SW480 (cell line): ENCODE measurements around the gene GLB1L2.

Experiments
- DNase-seq: peaks from one replicate; pipeline ENCODE4 v3.0.0-alpha.2; 2016; ENCODE audit warnings: low spot score

GLB1L2 gene

GRCh38 chr11:134347441-134347840, 15.7 kb downstream of the GLB1L2 start:
- no peak for DNase-seq

- no peak for DNase-seq
Measured at GRCh38 chr11:134349109-134349801, 17.5 kb downstream of the GLB1L2 start.

DNA sequence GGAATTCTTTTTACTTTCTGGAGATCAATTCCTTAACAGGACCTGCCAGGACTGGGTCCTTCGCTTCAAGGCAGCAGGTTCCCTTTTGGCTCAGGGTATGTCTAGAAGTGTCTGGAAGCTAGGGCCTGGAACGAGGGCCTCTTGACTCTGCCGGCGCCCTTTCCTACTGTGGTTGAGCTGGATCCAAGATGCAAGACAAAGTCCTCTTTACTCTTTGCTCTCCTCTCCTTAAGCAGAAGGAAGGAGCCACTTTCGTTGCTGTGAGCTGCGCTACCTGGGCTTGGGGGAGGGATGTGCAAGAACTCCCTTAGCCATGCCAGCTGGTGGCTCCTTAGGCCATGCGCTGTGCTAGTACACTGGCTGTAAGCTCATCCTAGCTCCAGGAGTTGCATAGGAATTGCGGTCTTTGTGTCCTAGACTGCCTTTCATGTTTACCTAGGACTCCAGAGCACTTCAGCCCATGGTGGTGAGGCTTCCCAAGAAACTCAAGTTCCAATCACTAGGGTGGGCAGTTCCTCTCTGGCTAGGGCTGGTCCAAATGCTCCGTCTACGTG, 18.1 kb downstream of the GLB1L2 start:
- no peak for DNase-seq

- DNase-seq = no peak
Measured at GRCh38 chr11:134350381-134350780, 18.6 kb downstream of the GLB1L2 start.

DNA sequence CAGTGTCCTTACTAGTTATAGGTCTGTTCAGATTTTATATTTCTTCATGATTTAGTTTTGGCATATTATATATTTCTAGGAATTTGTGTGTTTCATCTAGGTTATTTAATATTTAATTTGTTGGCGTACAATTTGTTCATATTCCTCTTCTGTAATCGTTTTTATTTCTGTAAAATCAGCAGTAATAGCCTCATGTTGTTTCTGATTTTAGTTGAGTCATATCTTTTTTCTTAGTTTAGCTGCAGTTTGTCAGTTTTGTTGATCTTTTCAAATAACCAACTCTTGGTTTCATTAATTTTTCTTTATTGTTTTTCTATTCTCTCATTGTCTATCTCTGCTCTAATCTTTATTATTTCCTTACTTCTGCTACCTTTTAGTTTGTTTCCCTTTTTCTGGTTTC, 20.3 kb downstream of the GLB1L2 start:
- no peak for DNase-seq

DNA sequence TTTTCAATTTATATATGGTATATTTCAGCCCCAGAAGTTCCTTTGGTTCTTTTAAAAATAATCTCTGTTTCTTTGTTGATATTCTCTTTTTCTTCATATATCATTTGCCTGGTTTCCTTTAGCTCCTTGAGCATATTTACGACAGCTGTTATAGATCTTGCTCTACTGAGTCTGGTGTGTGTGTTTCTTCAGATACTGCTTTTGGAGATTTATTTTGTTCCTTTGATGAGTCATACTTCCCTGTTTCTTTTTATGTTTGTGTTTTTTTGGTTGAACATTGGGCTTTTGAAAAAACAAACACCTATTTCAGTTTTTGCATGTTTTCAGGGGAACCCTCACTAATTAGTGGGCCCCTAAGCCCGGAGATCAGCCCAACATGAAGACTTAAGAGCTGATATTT, 23.3 kb downstream of the GLB1L2 start:
- DNase-seq = no peak

DNA sequence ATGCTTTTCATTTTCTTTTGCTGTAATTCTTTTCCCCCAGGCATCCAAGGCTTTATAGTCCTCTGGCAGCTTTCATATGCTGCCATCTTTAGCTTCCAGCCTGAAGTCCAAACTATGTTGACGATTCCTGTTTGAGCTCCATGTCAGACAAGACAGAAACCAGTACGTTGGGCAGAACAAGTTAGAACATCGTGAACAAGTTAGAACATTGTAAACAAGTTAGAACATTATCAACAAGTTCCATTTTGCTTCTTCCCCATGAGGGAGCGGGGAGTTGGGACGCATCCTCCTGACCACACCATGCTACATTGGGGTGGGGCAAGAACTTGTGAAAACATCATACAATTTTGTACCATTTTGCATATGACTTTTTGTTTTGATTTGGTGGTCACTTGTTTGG, 23.9 kb downstream of the GLB1L2 start:
- DNase-seq = no peak

DNA sequence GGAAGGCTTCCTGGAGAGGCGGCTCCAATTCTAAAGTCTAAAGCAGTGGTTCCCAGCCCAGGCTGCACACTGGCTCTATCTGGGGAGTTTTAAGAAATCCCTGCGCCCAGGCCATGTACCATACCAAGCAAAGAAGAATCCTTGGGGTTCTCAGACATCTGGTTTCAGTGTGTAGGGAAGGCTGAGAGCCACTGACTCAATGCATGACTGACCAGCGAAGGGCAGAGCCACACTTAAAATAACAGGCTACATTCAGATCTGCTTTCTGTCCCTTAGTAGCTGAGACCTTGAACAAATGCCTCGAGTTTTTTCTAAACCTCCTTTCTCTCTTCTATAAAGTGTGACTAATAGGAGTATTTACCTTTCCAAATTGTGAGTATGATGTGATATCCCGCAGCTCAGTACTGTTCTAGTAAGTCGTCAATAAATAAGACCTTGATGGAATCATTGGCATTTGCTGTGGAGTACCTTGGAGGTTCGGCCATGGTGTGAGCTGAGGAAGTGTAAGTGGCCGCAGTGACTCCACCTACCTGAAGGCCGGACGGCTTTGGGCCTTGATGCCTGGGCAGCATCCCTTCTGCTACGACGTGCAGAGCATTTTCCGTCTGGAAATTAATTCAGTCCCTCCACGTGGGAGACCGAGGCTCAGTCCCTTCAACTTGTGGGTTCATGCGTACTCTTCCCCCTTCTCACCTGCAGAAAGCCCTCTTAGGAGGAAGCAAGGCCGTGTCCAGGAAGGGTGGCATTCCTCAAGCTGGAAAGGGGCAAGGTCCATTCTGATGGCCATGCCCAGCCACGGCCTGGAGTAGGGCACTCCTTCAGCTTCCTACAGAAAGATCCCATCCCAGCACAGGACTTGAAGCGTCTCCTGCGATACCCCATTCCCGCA, 25.1 kb downstream of the GLB1L2 start:
- no peak for DNase-seq

DNA sequence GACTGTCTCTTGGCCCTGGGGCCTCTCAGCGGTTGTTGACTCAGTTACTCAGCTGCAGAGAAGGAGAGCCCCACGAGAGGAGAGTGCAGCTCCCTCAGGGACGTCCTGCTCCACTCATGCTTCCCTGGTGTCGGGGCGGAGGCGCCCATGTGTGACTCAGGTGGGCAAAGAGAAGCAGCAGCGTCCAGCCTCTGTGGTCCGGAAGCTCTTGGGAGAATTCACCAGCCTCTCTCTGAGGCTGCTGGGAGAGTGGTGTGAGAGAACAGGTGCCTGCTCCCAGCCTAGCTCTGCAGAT, 25.7 kb downstream of the GLB1L2 start:
- DNase-seq = no peak

DNA sequence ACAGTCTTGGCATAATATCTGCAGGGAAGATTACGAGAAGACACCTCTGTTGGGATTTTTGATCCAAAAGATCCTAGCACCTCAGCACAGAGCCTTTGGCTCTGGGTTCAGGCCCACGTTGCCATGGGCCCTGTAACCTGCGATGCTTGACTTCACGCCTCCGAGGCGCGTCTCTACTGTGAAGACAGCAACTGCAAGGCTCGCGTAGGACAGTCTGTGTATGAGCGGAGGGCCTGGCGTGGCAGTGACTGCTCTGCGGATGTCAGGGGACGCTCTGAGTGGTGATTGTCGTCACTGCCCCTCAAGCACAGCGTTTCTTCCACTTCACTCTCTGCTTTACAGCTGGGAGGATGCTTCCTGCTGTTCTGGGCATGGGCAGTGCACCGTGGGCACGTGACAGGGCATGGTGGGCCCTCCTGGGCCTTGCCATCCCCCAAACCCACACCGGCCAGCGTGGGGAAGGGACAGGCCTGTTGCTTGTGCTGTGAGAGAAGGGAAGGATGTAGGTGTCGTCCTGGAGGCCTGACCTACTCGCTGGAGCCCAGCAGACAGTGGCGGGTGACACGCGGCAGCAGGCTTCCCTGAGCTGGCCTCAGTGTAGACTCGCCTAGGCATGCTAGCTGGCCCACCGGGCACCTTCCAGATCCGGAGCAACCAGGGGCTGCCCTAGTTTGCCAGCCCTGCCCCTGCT, 26.5 kb downstream of the GLB1L2 start:
- DNase-seq = no peak

DNA sequence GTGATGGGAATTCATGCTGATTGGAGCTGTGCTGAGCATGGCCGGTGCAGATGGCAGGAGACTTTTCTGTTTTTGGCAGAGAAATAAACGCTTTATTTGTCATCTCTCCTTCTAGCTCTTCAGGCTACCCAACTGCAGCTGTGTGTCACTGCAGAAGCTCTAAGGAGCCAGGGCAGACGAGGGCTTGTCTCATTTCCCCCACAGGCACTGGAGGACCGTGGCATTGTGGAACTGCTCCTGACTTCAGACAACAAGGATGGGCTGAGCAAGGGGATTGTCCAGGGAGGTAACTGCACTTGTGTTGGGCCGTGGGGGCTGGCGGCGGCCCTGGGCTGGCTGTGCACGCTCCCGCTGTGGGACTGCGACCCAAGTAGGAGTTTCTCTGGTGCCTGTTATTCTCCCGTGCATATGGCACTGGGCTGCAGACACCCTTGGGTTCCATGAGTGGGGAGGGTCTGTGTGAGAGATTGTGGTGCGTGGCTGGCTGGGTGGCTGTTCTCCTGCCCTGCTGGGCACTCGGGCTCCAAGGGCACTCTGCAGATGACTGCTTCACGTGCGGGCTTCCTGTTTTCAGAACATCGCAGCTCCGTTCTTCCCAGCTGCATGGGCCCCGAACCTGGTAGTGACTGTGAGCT, 27.2 kb downstream of the GLB1L2 start:
- no peak for DNase-seq

GRCh38 chr11:134359646-134360045, 27.9 kb downstream of the GLB1L2 start:
- no peak for DNase-seq

- DNase-seq = peak; percentile 34
Measured at GRCh38 chr11:134360050-134360835, 28.5 kb downstream of the GLB1L2 start.

DNA sequence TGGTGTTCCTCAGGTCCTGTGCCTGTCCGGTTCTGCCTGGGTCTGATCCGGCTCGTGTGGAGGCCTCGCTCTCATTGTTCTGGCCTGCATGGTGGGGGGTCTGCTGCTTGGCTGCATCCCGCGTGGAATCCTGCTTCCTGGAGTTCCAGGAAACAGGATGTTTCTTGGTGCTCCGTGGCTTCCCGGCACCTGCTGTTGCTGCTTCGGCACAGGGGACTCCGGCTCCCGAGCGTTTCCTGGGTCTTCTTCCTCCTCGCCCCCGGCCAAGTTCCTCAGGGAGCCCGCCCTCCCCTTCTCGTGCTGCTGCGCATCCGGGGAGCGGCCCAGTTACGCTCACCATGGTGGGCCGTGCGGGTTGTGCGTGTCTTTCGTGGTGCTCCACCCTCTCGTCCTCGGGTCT, 29.9 kb downstream of the GLB1L2 start:
- DNase-seq = no peak

GRCh38 chr11:134362192-134362901, 30.6 kb downstream of the GLB1L2 start:
- DNase-seq = no peak

- no peak for DNase-seq
Measured at GRCh38 chr11:134363161-134363560, 31.4 kb downstream of the GLB1L2 start.

- no peak for DNase-seq
Measured at GRCh38 chr11:134363592-134363991, 31.8 kb downstream of the GLB1L2 start.

DNA sequence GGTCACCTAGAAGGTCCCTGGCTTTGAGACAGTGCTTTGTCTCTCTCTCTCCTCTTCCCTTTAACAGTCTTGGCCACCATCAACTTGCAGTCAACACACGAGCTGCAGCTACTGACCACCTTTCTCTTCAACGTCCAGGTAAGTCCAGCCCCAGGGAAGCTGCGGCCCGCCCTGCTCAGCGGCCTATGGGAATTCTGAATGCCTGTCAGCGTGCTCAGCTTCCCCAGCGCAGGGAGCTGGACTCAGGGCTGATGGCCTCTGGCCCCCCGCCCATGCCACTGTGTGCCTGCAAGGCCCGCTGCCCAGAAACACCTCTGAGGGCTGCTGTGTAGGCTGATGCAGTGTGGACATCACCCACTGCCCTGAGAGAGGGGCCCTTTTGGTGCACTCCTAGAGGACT, 32.5 kb downstream of the GLB1L2 start:
- DNase-seq = no peak

DNA sequence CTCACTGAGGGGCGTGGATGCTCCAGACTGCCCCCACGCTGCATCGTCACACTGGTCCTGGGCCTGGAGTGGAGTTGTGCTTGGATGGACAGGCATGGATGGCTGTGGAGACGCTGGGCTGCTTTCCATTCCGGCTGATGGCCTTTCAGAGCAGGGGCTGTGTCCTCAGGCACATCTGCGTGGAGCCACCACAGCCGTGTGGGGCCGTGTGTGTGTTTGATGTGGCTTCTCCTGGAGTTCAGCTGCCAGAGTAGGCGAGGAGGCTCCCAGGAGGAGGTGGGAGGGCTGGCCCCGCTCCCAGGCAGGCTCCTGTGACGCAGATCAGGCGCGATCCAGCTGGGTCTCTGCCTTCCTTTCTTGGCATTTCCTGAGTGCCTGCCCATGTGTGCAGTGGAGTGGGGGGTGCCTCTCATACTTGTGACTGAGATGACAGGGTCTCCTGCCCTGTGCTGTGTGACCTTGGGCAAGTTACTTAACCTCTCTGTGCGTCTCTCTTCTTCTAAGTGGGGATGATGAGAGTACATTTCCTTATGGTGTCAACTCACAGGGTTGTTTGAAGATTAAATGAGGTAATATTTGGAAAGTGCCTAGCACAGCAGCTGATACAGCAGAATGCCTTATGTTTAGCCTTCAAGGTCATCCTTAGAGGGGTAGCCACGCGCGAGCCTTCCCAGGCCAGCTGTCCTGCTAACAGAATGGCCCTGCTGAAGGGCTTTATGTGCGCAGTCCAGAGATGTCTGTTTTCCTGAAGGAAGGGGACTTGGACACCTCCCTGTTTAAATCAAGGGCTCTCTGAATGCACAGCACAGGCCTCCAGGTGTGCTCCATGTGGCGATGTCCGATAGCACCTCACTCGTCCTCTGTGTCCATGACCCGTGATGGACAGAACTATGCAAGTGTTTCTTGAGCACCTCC, 33.5 kb downstream of the GLB1L2 start:
- peak; percentile 56 for DNase-seq

DNA sequence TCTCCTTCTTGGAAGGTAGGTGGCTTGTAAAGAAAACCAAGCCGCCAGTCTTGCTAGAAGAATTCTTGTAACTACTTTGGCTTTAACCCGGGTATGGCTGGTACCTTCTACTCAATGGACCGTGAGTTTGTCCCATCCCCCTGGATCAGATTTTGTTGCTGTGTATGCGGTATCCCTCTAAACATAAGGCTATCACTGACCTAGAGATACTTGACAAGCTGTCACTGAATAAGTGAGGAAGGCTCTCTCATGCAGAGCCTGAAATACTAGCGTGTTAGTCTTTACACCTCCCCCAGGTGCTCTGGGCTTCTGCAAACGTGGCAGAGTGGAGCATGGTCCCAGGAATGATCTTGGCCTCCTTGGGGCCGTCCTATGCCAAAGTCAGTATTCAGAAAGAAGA, 34.5 kb downstream of the GLB1L2 start:
- no peak for DNase-seq
